ENCODE data around the gene ZNF609.

The ZNF609 gene

DNA sequence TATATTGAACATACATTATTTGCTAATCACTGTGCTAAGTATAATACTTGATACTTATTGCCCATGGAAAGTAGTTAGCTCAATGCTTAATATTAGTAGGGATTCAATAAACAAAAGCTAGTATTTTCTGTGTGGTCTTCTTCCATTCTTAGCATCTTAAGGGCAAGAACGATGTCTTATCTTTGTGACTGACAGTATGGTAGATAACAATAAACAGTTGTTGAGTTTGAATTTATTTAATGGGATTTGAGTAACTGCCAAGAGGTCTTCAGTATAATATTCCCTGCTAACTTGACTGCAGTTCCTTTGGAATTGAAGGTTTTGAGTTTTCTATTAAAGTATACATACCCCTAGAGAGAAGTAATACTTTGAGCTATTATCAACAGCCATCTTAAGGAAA lies 70.1 kb downstream of the ZNF609 start:
- TF ChIP-seq, protein P1, sequence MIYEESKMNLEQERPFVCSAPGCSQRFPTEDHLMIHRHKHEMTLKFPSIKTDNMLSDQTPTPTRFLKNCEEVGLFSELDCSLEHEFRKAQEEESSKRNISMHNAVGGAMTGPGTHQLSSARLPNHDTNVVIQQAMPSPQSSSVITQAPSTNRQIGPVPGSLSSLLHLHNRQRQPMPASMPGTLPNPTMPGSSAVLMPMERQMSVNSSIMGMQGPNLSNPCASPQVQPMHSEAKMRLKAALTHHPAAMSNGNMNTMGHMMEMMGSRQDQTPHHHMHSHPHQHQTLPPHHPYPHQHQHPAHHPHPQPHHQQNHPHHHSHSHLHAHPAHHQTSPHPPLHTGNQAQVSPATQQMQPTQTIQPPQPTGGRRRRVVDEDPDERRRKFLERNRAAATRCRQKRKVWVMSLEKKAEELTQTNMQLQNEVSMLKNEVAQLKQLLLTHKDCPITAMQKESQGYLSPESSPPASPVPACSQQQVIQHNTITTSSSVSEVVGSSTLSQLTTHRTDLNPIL (CRISPR knock-in tag; IDR thresholded peaks at IDR 0.05; ENCODE audit: low read depth) = no peak
- TF ChIP-seq OSR1 (CRISPR knock-in tag; IDR thresholded peaks at IDR 0.05) (no peak), ZNF565 (CRISPR knock-in tag; conservative IDR thresholded peaks at IDR 0.05; ENCODE audit: low read depth) (no peak), ESRRG (CRISPR knock-in tag; IDR thresholded peaks at IDR 0.05) (no peak), TCF4 (CRISPR knock-in tag; IDR thresholded peaks at IDR 0.05; ENCODE audit: borderline replicate concordance) (no peak), ISL1 (CRISPR knock-in tag; IDR thresholded peaks at IDR 0.05) (no peak), ZC3H10 (CRISPR knock-in tag; IDR thresholded peaks at IDR 0.05) (no peak), ARNTL (CRISPR knock-in tag; IDR thresholded peaks at IDR 0.05; ENCODE audit: borderline replicate concordance, low read depth) (no peak), ZNF70 (CRISPR knock-in tag; IDR thresholded peaks at IDR 0.05) (no peak), RARB (CRISPR knock-in tag; IDR thresholded peaks at IDR 0.05) (no peak), GLIS3 (CRISPR knock-in tag; IDR thresholded peaks at IDR 0.05) (no peak), SNAI2 (CRISPR knock-in tag; IDR thresholded peaks at IDR 0.05) (no peak)
- TF ChIP-seq, protein P2, sequence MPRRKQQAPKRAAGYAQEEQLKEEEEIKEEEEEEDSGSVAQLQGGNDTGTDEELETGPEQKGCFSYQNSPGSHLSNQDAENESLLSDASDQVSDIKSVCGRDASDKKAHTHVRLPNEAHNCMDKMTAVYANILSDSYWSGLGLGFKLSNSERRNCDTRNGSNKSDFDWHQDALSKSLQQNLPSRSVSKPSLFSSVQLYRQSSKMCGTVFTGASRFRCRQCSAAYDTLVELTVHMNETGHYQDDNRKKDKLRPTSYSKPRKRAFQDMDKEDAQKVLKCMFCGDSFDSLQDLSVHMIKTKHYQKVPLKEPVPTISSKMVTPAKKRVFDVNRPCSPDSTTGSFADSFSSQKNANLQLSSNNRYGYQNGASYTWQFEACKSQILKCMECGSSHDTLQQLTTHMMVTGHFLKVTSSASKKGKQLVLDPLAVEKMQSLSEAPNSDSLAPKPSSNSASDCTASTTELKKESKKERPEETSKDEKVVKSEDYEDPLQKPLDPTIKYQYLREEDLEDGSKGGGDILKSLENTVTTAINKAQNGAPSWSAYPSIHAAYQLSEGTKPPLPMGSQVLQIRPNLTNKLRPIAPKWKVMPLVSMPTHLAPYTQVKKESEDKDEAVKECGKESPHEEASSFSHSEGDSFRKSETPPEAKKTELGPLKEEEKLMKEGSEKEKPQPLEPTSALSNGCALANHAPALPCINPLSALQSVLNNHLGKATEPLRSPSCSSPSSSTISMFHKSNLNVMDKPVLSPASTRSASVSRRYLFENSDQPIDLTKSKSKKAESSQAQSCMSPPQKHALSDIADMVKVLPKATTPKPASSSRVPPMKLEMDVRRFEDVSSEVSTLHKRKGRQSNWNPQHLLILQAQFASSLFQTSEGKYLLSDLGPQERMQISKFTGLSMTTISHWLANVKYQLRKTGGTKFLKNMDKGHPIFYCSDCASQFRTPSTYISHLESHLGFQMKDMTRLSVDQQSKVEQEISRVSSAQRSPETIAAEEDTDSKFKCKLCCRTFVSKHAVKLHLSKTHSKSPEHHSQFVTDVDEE (CRISPR knock-in tag; IDR thresholded peaks at IDR 0.05) = no peak
- ATAC-seq = no peak

DNA sequence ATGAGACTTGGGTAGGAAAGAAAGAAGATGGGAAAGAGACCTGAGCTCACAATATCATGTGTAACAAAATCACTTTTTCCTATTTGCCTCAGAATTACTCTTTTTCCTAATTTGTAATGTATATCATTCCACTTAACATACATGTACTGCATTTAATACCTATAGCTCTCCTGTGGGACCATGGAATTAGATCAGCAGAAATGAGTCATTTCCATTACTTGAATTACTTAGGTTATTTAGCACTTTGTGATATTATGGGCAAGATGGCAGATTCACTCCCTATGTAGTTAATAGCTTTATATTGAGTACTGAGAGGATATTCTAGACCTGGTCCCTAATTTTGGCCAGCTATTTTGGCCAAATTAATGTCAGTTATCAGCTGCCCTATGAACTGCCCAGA lies 70.5 kb downstream of the ZNF609 start:
- TF ChIP-seq TCF4 (CRISPR knock-in tag; IDR thresholded peaks at IDR 0.05; ENCODE audit: borderline replicate concordance) (no peak), ZC3H10 (CRISPR knock-in tag; IDR thresholded peaks at IDR 0.05) (no peak), SNAI2 (CRISPR knock-in tag; IDR thresholded peaks at IDR 0.05) (no peak), PPARA (CRISPR knock-in tag; IDR thresholded peaks at IDR 0.05; ENCODE audit: borderline replicate concordance) (no peak), BACH2 (CRISPR knock-in tag; IDR thresholded peaks at IDR 0.05; ENCODE audit: borderline replicate concordance) (no peak), TOX (CRISPR knock-in tag; IDR thresholded peaks at IDR 0.05; ENCODE audit: borderline replicate concordance) (no peak), ISL1 (CRISPR knock-in tag; IDR thresholded peaks at IDR 0.05) (no peak), ZNF70 (CRISPR knock-in tag; IDR thresholded peaks at IDR 0.05) (no peak), ESRRG (CRISPR knock-in tag; IDR thresholded peaks at IDR 0.05) (no peak), OSR1 (CRISPR knock-in tag; IDR thresholded peaks at IDR 0.05) (no peak), GLIS3 (CRISPR knock-in tag; IDR thresholded peaks at IDR 0.05) (no peak), ZNF8 (CRISPR knock-in tag; IDR thresholded peaks at IDR 0.05) (no peak), ZFP3 (CRISPR knock-in tag; IDR thresholded peaks at IDR 0.05) (no peak)
- TF ChIP-seq, protein P3, sequence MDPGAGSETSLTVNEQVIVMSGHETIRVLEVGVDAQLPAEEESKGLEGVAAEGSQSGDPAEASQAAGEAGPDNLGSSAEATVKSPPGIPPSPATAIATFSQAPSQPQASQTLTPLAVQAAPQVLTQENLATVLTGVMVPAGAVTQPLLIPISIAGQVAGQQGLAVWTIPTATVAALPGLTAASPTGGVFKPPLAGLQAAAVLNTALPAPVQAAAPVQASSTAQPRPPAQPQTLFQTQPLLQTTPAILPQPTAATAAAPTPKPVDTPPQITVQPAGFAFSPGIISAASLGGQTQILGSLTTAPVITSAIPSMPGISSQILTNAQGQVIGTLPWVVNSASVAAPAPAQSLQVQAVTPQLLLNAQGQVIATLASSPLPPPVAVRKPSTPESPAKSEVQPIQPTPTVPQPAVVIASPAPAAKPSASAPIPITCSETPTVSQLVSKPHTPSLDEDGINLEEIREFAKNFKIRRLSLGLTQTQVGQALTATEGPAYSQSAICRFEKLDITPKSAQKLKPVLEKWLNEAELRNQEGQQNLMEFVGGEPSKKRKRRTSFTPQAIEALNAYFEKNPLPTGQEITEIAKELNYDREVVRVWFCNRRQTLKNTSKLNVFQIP (CRISPR knock-in tag; IDR thresholded peaks at IDR 0.05; ENCODE audit: borderline replicate concordance, low read depth) = no peak
- TF ChIP-seq, protein P1 (CRISPR knock-in tag; IDR thresholded peaks at IDR 0.05; ENCODE audit: low read depth) = no peak
- TF ChIP-seq, protein P2 (CRISPR knock-in tag; IDR thresholded peaks at IDR 0.05) = no peak
- TF ChIP-seq, protein P4, sequence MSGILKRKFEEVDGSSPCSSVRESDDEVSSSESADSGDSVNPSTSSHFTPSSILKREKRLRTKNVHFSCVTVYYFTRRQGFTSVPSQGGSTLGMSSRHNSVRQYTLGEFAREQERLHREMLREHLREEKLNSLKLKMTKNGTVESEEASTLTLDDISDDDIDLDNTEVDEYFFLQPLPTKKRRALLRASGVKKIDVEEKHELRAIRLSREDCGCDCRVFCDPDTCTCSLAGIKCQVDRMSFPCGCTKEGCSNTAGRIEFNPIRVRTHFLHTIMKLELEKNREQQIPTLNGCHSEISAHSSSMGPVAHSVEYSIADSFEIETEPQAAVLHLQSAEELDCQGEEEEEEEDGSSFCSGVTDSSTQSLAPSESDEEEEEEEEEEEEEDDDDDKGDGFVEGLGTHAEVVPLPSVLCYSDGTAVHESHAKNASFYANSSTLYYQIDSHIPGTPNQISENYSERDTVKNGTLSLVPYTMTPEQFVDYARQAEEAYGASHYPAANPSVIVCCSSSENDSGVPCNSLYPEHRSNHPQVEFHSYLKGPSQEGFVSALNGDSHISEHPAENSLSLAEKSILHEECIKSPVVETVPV (CRISPR knock-in tag; IDR thresholded peaks at IDR 0.05) = no peak
- ATAC-seq = no peak

Measured in SK-N-SH treated with all-trans-retinoic acid at 6 μM for 48 hours (cell line).